GM23338 (cell line): ENCODE data around the gene FAM228B. TPM values are rescaled to one million over a fixed set of nuclear protein-coding genes. Genes with fewer than 3 reads are reported as not detected.

Source experiments
- ATAC-seq: fragments of 200-7000 bp; cut with Tn5 transposase; 3 replicates; pipeline ENCODE4 v1.9.1; 2020
- DNase-seq: peaks from one replicate; pipeline ENCODE4 v3.0.0-alpha.2; 2015; ENCODE audit warnings: low spot score
- H2AFZ ChIP-seq: fragments of 200-600 bp; sonication (generic); 2 replicates; pipeline ENCODE4 v1.8.0; 2016; ENCODE audit warnings: antibody characterized with exemption, mild to moderate bottlenecking, moderate library complexity
- H3F3A ChIP-seq: fragments of 200-600 bp; sonication (generic); replicated peaks from 2 replicates; pipeline ENCODE4 v1.8.0; 2017; ENCODE audit warnings: antibody characterized with exemption, mixed run types, low read depth
- H3K27ac ChIP-seq: fragments of 200-600 bp; sonication (generic); 2 replicates; pipeline ENCODE4 v1.6.1; 2016; ENCODE audit warnings: low read depth
- H3K27me3 ChIP-seq: fragments of 200-600 bp; sonication (generic); 2 replicates; pipeline ENCODE4 v1.8.0; 2016; ENCODE audit warnings: mild to moderate bottlenecking, mixed run types, moderate library complexity; ENCODE audit not compliant: insufficient read depth
- H3K36me3 ChIP-seq: fragments of 200-600 bp; sonication (generic); 2 replicates; pipeline ENCODE4 v1.8.0; 2016; ENCODE audit warnings: mild to moderate bottlenecking; ENCODE audit not compliant: insufficient read depth
- H3K4me1 ChIP-seq: fragments of 200-600 bp; sonication (generic); 2 replicates; pipeline ENCODE4 v1.8.0; 2016; ENCODE audit warnings: mild to moderate bottlenecking, moderate library complexity; ENCODE audit not compliant: insufficient read depth
- H3K4me2 ChIP-seq: fragments of 200-600 bp; sonication (generic); 2 replicates; pipeline ENCODE4 v1.7.1; 2017; ENCODE audit warnings: mixed run types
- H3K4me3 ChIP-seq: fragments of 200-600 bp; sonication (generic); 2 replicates; pipeline ENCODE4 v1.6.1; 2016; ENCODE audit warnings: mixed run types
- H3K79me2 ChIP-seq: fragments of 200-600 bp; sonication (generic); replicated peaks from 2 replicates; pipeline ENCODE4 v1.8.0; 2017; ENCODE audit warnings: mild to moderate bottlenecking; ENCODE audit not compliant: insufficient read depth
- H3K9me2 ChIP-seq: fragments of 200-600 bp; sonication (generic); 2 replicates; pipeline ENCODE4 v1.8.0; 2017; ENCODE audit not compliant: insufficient read depth
- H4K20me1 ChIP-seq: fragments of 200-600 bp; sonication (generic); replicated peaks from 2 replicates; pipeline ENCODE4 v1.8.0; 2017; ENCODE audit warnings: mild to moderate bottlenecking; ENCODE audit not compliant: insufficient read depth
- H3K27ac Mint-ChIP-seq: 2 replicates; pipeline ENCODE4 v1.8.0; 2020; ENCODE audit warnings: inconsistent platforms, mild to moderate bottlenecking, moderate library complexity, mixed read lengths
- H3K27me3 Mint-ChIP-seq: 3 replicates; pipeline ENCODE4 v1.8.0; 2022; ENCODE audit warnings: low read depth, mild to moderate bottlenecking, moderate library complexity, mixed read lengths, inconsistent platforms; ENCODE audit not compliant: insufficient read depth, poor library complexity
- H3K36me3 Mint-ChIP-seq: 3 replicates; pipeline ENCODE4 v1.8.0; 2021; ENCODE audit warnings: low read depth, mild to moderate bottlenecking, inconsistent platforms, moderate library complexity, mixed read lengths
- H3K4me1 Mint-ChIP-seq: 3 replicates; pipeline ENCODE4 v1.8.0; 2020; ENCODE audit warnings: mild to moderate bottlenecking, inconsistent platforms, mixed read lengths
- H3K4me3 Mint-ChIP-seq: 3 replicates; pipeline ENCODE4 v1.8.0; 2021; ENCODE audit warnings: moderate library complexity, mild to moderate bottlenecking, inconsistent platforms, mixed read lengths
- H3K9me3 Mint-ChIP-seq: 3 replicates; pipeline ENCODE4 v1.8.0; 2020; ENCODE audit warnings: moderate library complexity, mild to moderate bottlenecking, inconsistent platforms, mixed read lengths
- CREB1 ChIP-seq: fragments of 250-450 bp; sonication (Bioruptor Pico); IDR thresholded peaks from 2 replicates; pipeline ENCODE4 v1.5.0; 2020; ENCODE audit warnings: low read depth, mild to moderate bottlenecking, moderate library complexity
- EZH2 ChIP-seq: fragments of 200-600 bp; sonication (generic); IDR thresholded peaks from one replicate; pipeline ENCODE4 v1.8.0; 2017; ENCODE audit warnings: antibody characterized with exemption, mild to moderate bottlenecking, low read depth; ENCODE audit not compliant: unreplicated experiment
- EZH2phosphoT487 ChIP-seq: fragments of 200-600 bp; sonication (generic); IDR thresholded peaks from one replicate; pipeline ENCODE4 v1.8.1; 2018; ENCODE audit warnings: antibody characterized with exemption; ENCODE audit not compliant: unreplicated experiment
- JUNB ChIP-seq: IDR thresholded peaks from one replicate; pipeline ENCODE4 v1.6.1; 2016; ENCODE audit warnings: antibody characterized with exemption; ENCODE audit not compliant: unreplicated experiment
- NANOG ChIP-seq: IDR thresholded peaks from 2 replicates; pipeline ENCODE4 v1.6.1; 2016; ENCODE audit warnings: antibody characterized with exemption, borderline replicate concordance
- POLR2AphosphoS5 ChIP-seq: IDR thresholded peaks from 2 replicates; pipeline ENCODE4 v1.6.1; 2016; ENCODE audit warnings: antibody characterized with exemption, low read depth
- STAT1 ChIP-seq: IDR thresholded peaks from one replicate; pipeline ENCODE4 v1.6.1; 2016; ENCODE audit warnings: antibody characterized with exemption; ENCODE audit not compliant: unreplicated experiment
- ZNF114 ChIP-seq: fragments of 250-450 bp; sonication (Bioruptor Pico); IDR thresholded peaks from 2 replicates; pipeline ENCODE4 v1.5.0; 2020; ENCODE audit warnings: mild to moderate bottlenecking, moderate library complexity
- ZNF331 ChIP-seq: fragments of 250-450 bp; sonication (Bioruptor Pico); IDR thresholded peaks from 2 replicates; pipeline ENCODE4 v1.5.0; 2020; ENCODE audit warnings: low read depth, mild to moderate bottlenecking, moderate library complexity
- polyA plus RNA-seq: library from polyadenylated mRNA; unstranded; fragments of >200 nt; fragmentation: Nextera tagmentation; extraction: Ambion mirVana; gene quantifications from 2 replicates; pipeline ENCODE4 v1.2.1, GENCODE V29; 2016
- total RNA-seq: library from RNA; depleted of rRNA; stranded (reverse); fragments of >200 nt; shearing (Covaris generic); gene quantifications from 2 replicates; pipeline ENCODE4 v1.2.3, GENCODE V29; 2014
- TF ChIP-seq, protein P1 (sequence below), 2 experiments: fragments of 200-600 bp in 1 of 2; sonication (generic) in 1 of 2; conservative IDR thresholded peaks; 2 replicates each; pipeline versions ENCODE4 v1.5.1 to v1.6.1; 2016 to 2017; ENCODE audit warnings: antibody characterized with exemption in 2 of 2, low read depth in 2 of 2, mild to moderate bottlenecking in 2 of 2, moderate library complexity in 1 of 2
- TF ChIP-seq, protein P2 (sequence below): fragments of 250-450 bp; sonication (Bioruptor Pico); IDR thresholded peaks from 2 replicates; pipeline ENCODE4 v1.5.0; 2020; ENCODE audit warnings: mild to moderate bottlenecking, moderate library complexity
- TF ChIP-seq, protein P3 (sequence below): IDR thresholded peaks from one replicate; pipeline ENCODE4 v1.6.1; 2018; ENCODE audit warnings: antibody characterized with exemption; ENCODE audit not compliant: unreplicated experiment
- TF ChIP-seq, protein P4 (sequence below): IDR thresholded peaks from 2 replicates; pipeline ENCODE4 v1.6.1; 2016; ENCODE audit warnings: antibody characterized with exemption

The FAM228B gene
- total and polyA plus RNA-seq, 2 experiments from 2014 or later, result 3.4 to 7.9 TPM

DNA sequence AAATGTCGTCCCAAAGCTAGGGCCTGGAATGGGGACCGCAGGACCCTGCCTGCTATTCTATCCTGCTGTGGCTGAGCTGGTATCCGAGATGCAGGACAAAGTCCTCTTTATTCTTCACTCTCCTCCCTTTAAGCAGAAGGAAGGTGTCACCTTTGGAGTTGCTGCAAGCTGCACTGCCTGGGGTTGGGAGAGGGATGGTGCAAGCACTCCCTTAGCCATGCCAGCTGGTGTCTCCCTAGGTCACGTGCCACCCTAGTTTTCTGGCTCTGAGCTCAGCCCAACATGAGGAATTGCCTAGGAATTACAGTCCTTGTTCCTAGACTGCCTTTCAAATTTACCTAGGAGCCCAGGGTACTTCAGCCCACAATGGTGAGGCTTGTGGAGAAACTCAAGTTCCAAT is 30.2 kb downstream of the FAM228B start:
- H3K4me3 ChIP-seq, result no peak overlapping the region
- H3K4me1 Mint-ChIP-seq, result no peaks in the 10 kb centered on the region
- no peaks in the 10 kb centered on the region for H3K27me3 Mint-ChIP-seq
- H3K79me2 ChIP-seq, result no peaks in the 10 kb centered on the region
- no peak overlapping the region for H3K27ac Mint-ChIP-seq
- no peaks in the 10 kb centered on the region for H3K9me2 ChIP-seq
- DNase-seq, result no peak
- ATAC-seq, result no peak
- H3K36me3 ChIP-seq, result no peaks in the 10 kb centered on the region
- H3K9me3 Mint-ChIP-seq, result peaks cover 3% of the 10 kb centered on the region; the same call in 1 of the 3 replicates
- H4K20me1 ChIP-seq, result no peaks in the 10 kb centered on the region
- no peaks in the 10 kb centered on the region for H3F3A ChIP-seq
- no peak overlapping the region for H3K27ac ChIP-seq
- H3K4me2 ChIP-seq, result no peak overlapping the region
- H2AFZ ChIP-seq, result no peak overlapping the region
- H3K4me3 Mint-ChIP-seq, result no peak overlapping the region
- no peaks in the 10 kb centered on the region for H3K27me3 ChIP-seq
- no peaks in the 10 kb centered on the region for H3K4me1 ChIP-seq
- TF ChIP-seq JUNB (no peak), NANOG (no peak), EZH2phosphoT487 (no peak), ZNF331 (CRISPR knock-in tag) (no peak), ZNF114 (no peak), CREB1 (no peak), EZH2 (no peak), POLR2AphosphoS5 (no peak), STAT1 (no peak)
- TF ChIP-seq, protein P1, sequence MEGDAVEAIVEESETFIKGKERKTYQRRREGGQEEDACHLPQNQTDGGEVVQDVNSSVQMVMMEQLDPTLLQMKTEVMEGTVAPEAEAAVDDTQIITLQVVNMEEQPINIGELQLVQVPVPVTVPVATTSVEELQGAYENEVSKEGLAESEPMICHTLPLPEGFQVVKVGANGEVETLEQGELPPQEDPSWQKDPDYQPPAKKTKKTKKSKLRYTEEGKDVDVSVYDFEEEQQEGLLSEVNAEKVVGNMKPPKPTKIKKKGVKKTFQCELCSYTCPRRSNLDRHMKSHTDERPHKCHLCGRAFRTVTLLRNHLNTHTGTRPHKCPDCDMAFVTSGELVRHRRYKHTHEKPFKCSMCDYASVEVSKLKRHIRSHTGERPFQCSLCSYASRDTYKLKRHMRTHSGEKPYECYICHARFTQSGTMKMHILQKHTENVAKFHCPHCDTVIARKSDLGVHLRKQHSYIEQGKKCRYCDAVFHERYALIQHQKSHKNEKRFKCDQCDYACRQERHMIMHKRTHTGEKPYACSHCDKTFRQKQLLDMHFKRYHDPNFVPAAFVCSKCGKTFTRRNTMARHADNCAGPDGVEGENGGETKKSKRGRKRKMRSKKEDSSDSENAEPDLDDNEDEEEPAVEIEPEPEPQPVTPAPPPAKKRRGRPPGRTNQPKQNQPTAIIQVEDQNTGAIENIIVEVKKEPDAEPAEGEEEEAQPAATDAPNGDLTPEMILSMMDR (conservative IDR thresholded peaks at IDR 0.05; ENCODE audit: low read depth in 2 of 2), result no peak
- TF ChIP-seq, protein P2, sequence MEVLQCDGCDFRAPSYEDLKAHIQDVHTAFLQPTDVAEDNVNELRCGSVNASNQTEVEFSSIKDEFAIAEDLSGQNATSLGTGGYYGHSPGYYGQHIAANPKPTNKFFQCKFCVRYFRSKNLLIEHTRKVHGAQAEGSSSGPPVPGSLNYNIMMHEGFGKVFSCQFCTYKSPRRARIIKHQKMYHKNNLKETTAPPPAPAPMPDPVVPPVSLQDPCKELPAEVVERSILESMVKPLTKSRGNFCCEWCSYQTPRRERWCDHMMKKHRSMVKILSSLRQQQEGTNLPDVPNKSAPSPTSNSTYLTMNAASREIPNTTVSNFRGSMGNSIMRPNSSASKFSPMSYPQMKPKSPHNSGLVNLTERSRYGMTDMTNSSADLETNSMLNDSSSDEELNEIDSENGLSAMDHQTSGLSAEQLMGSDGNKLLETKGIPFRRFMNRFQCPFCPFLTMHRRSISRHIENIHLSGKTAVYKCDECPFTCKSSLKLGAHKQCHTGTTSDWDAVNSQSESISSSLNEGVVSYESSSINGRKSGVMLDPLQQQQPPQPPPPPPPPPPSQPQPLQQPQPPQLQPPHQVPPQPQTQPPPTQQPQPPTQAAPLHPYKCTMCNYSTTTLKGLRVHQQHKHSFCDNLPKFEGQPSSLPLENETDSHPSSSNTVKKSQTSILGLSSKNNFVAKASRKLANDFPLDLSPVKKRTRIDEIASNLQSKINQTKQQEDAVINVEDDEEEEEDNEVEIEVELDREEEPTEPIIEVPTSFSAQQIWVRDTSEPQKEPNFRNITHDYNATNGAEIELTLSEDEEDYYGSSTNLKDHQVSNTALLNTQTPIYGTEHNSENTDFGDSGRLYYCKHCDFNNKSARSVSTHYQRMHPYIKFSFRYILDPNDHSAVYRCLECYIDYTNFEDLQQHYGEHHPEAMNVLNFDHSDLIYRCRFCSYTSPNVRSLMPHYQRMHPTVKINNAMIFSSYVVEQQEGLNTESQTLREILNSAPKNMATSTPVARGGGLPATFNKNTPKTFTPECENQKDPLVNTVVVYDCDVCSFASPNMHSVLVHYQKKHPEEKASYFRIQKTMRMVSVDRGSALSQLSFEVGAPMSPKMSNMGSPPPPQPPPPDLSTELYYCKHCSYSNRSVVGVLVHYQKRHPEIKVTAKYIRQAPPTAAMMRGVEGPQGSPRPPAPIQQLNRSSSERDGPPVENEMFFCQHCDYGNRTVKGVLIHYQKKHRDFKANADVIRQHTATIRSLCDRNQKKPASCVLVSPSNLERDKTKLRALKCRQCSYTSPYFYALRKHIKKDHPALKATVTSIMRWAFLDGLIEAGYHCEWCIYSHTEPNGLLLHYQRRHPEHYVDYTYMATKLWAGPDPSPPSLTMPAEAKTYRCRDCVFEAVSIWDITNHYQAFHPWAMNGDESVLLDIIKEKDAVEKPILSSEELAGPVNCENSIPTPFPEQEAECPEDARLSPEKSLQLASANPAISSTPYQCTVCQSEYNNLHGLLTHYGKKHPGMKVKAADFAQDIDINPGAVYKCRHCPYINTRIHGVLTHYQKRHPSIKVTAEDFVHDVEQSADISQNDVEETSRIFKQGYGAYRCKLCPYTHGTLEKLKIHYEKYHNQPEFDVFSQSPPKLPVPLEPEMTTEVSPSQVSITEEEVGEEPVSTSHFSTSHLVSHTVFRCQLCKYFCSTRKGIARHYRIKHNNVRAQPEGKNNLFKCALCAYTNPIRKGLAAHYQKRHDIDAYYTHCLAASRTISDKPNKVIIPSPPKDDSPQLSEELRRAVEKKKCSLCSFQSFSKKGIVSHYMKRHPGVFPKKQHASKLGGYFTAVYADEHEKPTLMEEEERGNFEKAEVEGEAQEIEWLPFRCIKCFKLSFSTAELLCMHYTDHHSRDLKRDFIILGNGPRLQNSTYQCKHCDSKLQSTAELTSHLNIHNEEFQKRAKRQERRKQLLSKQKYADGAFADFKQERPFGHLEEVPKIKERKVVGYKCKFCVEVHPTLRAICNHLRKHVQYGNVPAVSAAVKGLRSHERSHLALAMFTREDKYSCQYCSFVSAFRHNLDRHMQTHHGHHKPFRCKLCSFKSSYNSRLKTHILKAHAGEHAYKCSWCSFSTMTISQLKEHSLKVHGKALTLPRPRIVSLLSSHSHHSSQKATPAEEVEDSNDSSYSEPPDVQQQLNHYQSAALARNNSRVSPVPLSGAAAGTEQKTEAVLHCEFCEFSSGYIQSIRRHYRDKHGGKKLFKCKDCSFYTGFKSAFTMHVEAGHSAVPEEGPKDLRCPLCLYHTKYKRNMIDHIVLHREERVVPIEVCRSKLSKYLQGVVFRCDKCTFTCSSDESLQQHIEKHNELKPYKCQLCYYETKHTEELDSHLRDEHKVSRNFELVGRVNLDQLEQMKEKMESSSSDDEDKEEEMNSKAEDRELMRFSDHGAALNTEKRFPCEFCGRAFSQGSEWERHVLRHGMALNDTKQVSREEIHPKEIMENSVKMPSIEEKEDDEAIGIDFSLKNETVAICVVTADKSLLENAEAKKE (CRISPR knock-in tag), result no peak
- TF ChIP-seq, protein P3, sequence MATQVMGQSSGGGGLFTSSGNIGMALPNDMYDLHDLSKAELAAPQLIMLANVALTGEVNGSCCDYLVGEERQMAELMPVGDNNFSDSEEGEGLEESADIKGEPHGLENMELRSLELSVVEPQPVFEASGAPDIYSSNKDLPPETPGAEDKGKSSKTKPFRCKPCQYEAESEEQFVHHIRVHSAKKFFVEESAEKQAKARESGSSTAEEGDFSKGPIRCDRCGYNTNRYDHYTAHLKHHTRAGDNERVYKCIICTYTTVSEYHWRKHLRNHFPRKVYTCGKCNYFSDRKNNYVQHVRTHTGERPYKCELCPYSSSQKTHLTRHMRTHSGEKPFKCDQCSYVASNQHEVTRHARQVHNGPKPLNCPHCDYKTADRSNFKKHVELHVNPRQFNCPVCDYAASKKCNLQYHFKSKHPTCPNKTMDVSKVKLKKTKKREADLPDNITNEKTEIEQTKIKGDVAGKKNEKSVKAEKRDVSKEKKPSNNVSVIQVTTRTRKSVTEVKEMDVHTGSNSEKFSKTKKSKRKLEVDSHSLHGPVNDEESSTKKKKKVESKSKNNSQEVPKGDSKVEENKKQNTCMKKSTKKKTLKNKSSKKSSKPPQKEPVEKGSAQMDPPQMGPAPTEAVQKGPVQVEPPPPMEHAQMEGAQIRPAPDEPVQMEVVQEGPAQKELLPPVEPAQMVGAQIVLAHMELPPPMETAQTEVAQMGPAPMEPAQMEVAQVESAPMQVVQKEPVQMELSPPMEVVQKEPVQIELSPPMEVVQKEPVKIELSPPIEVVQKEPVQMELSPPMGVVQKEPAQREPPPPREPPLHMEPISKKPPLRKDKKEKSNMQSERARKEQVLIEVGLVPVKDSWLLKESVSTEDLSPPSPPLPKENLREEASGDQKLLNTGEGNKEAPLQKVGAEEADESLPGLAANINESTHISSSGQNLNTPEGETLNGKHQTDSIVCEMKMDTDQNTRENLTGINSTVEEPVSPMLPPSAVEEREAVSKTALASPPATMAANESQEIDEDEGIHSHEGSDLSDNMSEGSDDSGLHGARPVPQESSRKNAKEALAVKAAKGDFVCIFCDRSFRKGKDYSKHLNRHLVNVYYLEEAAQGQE, result no peak
- TF ChIP-seq, protein P4, sequence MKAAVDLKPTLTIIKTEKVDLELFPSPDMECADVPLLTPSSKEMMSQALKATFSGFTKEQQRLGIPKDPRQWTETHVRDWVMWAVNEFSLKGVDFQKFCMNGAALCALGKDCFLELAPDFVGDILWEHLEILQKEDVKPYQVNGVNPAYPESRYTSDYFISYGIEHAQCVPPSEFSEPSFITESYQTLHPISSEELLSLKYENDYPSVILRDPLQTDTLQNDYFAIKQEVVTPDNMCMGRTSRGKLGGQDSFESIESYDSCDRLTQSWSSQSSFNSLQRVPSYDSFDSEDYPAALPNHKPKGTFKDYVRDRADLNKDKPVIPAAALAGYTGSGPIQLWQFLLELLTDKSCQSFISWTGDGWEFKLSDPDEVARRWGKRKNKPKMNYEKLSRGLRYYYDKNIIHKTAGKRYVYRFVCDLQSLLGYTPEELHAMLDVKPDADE, result no peak
- peaks cover 3% of the 10 kb centered on the region for H3K36me3 Mint-ChIP-seq
